ENCODE results near the gene UBE2D2.

Gene UBE2D2

GRCh38 chr5:139649082-139649991, 88.2 kb downstream of the UBE2D2 start:
- no peak for TF ChIP-seq CTCF (IDR thresholded peaks at IDR 0.05; ENCODE audit: borderline replicate concordance, control extremely low read depth, extremely low read depth, insufficient read depth, missing control alignments)
- in situ Hi-C loops (cut with MboI; ENCODE audit: low sequenced_read_pairs, unreplicated experiment), result no loop called here
- no peak for DNase-seq (ENCODE audit: low spot score)

GRCh38 chr5:139650031-139650688, 89.0 kb downstream of the UBE2D2 start:
- DNase-seq (ENCODE audit: low spot score), result no peak
- in situ Hi-C loops (cut with MboI; ENCODE audit: low sequenced_read_pairs, unreplicated experiment), result no loop called here

GRCh38 chr5:139650689-139651042, 89.5 kb downstream of the UBE2D2 start:
- in situ Hi-C loops (cut with MboI; ENCODE audit: low sequenced_read_pairs, unreplicated experiment), result no loop called here
- DNase-seq (ENCODE audit: low spot score), result no peak
- TF ChIP-seq CTCF (IDR thresholded peaks at IDR 0.05; ENCODE audit: borderline replicate concordance, control extremely low read depth, extremely low read depth, insufficient read depth, missing control alignments), result no peak

More at GRCh38 chr5:139650031-139650688, 89.0 kb downstream of the UBE2D2 start:
- peak; percentile 29 for TF ChIP-seq CTCF (IDR thresholded peaks at IDR 0.05; ENCODE audit: borderline replicate concordance, control extremely low read depth, extremely low read depth, insufficient read depth, missing control alignments)

- no peak for DNase-seq (ENCODE audit: low spot score)
- no peak for TF ChIP-seq CTCF (IDR thresholded peaks at IDR 0.05; ENCODE audit: borderline replicate concordance, control extremely low read depth, extremely low read depth, insufficient read depth, missing control alignments)
- in situ Hi-C loops (cut with MboI; ENCODE audit: low sequenced_read_pairs, unreplicated experiment), result no loop called here
These were observed 90.1 kb downstream of the UBE2D2 start for GRCh38 chr5:139651043-139651834.

- TF ChIP-seq CTCF (IDR thresholded peaks at IDR 0.05; ENCODE audit: borderline replicate concordance, control extremely low read depth, extremely low read depth, insufficient read depth, missing control alignments), result no peak
- DNase-seq (ENCODE audit: low spot score), result peak; percentile 93
- in situ Hi-C loops (cut with MboI; ENCODE audit: low sequenced_read_pairs, unreplicated experiment), result no loop called here
These were observed 91.0 kb downstream of the UBE2D2 start for GRCh38 chr5:139651853-139652787.

Measured in GM13976 (cell line).